Measurements from ENCODE around the gene MON2. TPM values are rescaled to one million over a fixed set of nuclear protein-coding genes. Genes with fewer than 3 reads are reported as not detected.

MON2 gene
- total and polyA plus RNA-seq, 2 of the 13 experiments (the other 11 are each of a cell fraction or from before 2014, with no cell fraction given), result 10.5 to 24.8 TPM

- no peak for FAIRE-seq
- no peaks in the 10 kb centered on the region for H3K9me3 ChIP-seq (ENCODE audit: low read length)
- no peak for ATAC-seq
Measured at GRCh38 chr12:62516927-62517326, 50.3 kb downstream of the MON2 start.

DNA sequence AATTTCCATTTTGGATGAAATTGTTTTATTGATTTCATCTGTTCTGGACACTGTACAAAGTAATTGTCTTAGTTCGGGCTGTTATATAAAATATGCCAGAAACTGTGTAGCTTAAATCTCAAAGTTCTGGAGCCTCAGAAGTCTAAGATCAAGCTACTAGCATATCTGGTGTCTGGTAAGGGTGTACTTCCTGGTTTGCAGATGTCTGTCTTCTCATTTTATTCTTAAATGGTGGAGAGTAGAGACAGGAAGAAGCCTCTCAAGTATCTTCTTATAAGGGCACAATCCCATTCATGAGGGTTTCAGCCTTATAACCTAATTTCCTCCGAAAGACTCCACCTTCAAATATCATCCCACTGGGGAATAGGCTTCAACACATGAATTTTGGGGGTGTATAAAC lies 51.3 kb downstream of the MON2 start:
- no peaks in the 10 kb centered on the region for H3K27me3 ChIP-seq (ENCODE audit: control insufficient read depth in 1 of 2, insufficient read depth in 2 of 2, low read length in 2 of 2)
- no peaks in the 10 kb centered on the region for H4K20me1 ChIP-seq (ENCODE audit: insufficient read depth, low read length)
- intact Hi-C loops (cut with micrococcal nuclease; ENCODE audit: unreplicated experiment), result no loop called here
- no TSS peak for BruUV-seq (replicated peaks)
- peaks cover 0 to 4% of the 10 kb centered on the region in 2 experiments; a peak in 2 of 5 replicates for H3K36me3 ChIP-seq (replicated peaks in 1 of 2; ENCODE audit: control insufficient read depth in 1 of 2, insufficient read depth in 2 of 2, low read length in 2 of 2)
- H2AFZ ChIP-seq (ENCODE audit: low read length), result no peak overlapping the region
- in situ Hi-C loops (cut with HindIII; ENCODE audit: extremely low pct_ligation_motif_present, low pct_unique_long_range_greater_than_20kb), result no loop called here
- DNase-seq (ENCODE audit: low spot score) (no peak), FAIRE-seq (no peak), ATAC-seq (no peak)
- no peak overlapping the region for H3K4me2 ChIP-seq (ENCODE audit: low read depth, low read length)
- no peak overlapping the region for H3K4me3 ChIP-seq (replicated peaks in 1 of 3; ENCODE audit: insufficient read depth in 1 of 3, low read depth in 2 of 3, low read length in 3 of 3)
- H3K4me1 ChIP-seq (ENCODE audit: insufficient read depth, low read length), result peaks cover 5% of the 10 kb centered on the region; the same call in 1 of the 2 replicates
- 98% methylated on average over 2 of the region's 2 CpGs for WGBS (ENCODE audit: low lambda C conversion rate)
- no peak overlapping the region for H3K27ac ChIP-seq (ENCODE audit: extremely low read length, insufficient read depth, low read length)
- no peak overlapping the region for H3K9ac ChIP-seq (ENCODE audit: insufficient read depth, low read depth, low read length)
- no peak for TF ChIP-seq GLI4 (CRISPR knock-in tag; IDR thresholded peaks at IDR 0.05; ENCODE audit: borderline replicate concordance)
- TF ChIP-seq ZNF136 (CRISPR knock-in tag; IDR thresholded peaks at IDR 0.05; ENCODE audit: low read depth), result no peak
- no peak for TF ChIP-seq THAP7 (CRISPR knock-in tag; IDR thresholded peaks at IDR 0.05)
- no peak for TF ChIP-seq ZNF790 (CRISPR knock-in tag; IDR thresholded peaks at IDR 0.05; ENCODE audit: borderline replicate concordance)
- CTCF ChIA-PET (ENCODE audit: low intra/inter-chr PET ratio, low total read pairs), result no interaction called here
- H3K79me2 ChIP-seq (ENCODE audit: insufficient read depth, low read length), result no peaks in the 10 kb centered on the region
- no peaks in the 10 kb centered on the region for H3K9me3 ChIP-seq (ENCODE audit: low read length)
- POLR2A ChIA-PET, result no interaction called here

More at GRCh38 chr12:62516927-62517326, 50.3 kb downstream of the MON2 start:
- Histone ChIP-seq H3K4me2 (ENCODE audit: low read depth, low read length) (no peak overlapping the region), H3K27ac (ENCODE audit: extremely low read length, insufficient read depth, low read length) (no peak overlapping the region), H3K79me2 (ENCODE audit: insufficient read depth, low read length) (no peaks in the 10 kb centered on the region), H2AFZ (ENCODE audit: low read length) (no peak overlapping the region), H3K36me3 (replicated peaks in 1 of 2; ENCODE audit: control insufficient read depth in 1 of 2, insufficient read depth in 2 of 2, low read length in 2 of 2) (no peaks in the 10 kb centered on the region; a peak in 2 of 5 replicates), H3K9ac (ENCODE audit: insufficient read depth, low read depth, low read length) (no peak overlapping the region), H3K27me3 (ENCODE audit: control insufficient read depth in 1 of 2, insufficient read depth in 2 of 2, low read length in 2 of 2) (no peaks in the 10 kb centered on the region), H4K20me1 (ENCODE audit: insufficient read depth, low read length) (no peaks in the 10 kb centered on the region), H3K4me1 (ENCODE audit: insufficient read depth, low read length) (0 out of 2 replicates have a peak, but pooled peaks cover 5% of the 10 kb centered on the region), H3K4me3 (replicated peaks in 1 of 3; ENCODE audit: insufficient read depth in 1 of 3, low read depth in 2 of 3, low read length in 3 of 3) (no peak overlapping the region)
- in situ Hi-C loops (cut with HindIII; ENCODE audit: extremely low pct_ligation_motif_present, low pct_unique_long_range_greater_than_20kb) (no loop called here), intact Hi-C loops (cut with micrococcal nuclease; ENCODE audit: unreplicated experiment) (no loop called here)
- ChIA-PET CTCF (ENCODE audit: low intra/inter-chr PET ratio, low total read pairs) (no interaction called here), POLR2A (no interaction called here)
- no TSS peak for BruUV-seq (replicated peaks)
- no peak for DNase-seq (ENCODE audit: low spot score)
- TF ChIP-seq XRCC5 (optimal IDR thresholded peaks at IDR 0.05; ENCODE audit: low read length), result no peak
